ENCODE measurements around the gene MMEL1. TPM values are rescaled to one million over a fixed set of nuclear protein-coding genes. Genes with fewer than 3 reads are reported as not detected.

The MMEL1 gene
- total and polyA plus RNA-seq, 2 donors (not counting 3 experiments of a cell fraction or from before 2014, with no cell fraction given), result 1.1 to 1.2 TPM

GRCh38 chr1:2623571-2624337, 9.1 kb downstream of the MMEL1 start:
- no peaks in the 10 kb centered on the region for H4K20me1 ChIP-seq (replicated peaks; ENCODE audit: control insufficient read depth, extremely low read depth, insufficient read depth, low read length)
- FAIRE-seq (no peak), DNase-seq (ENCODE audit: low read depth, low spot score) (no peak)
- no peak overlapping the region for H3K9ac ChIP-seq (replicated peaks; ENCODE audit: extremely low read depth, insufficient read depth, low read length)
- no peaks in the 10 kb centered on the region for H3K9me1 ChIP-seq (replicated peaks; ENCODE audit: control insufficient read depth, extremely low read depth, insufficient read depth, low read length)
- dilution Hi-C loops (cut with MboI; ENCODE audit: extremely low pct_ligation_motif_present, low sequenced_read_pairs), result no loop called here
- no peaks in the 10 kb centered on the region for H3K79me2 ChIP-seq (ENCODE audit: control insufficient read depth, insufficient read depth, low read length)
- H3K4me1 ChIP-seq (ENCODE audit: control insufficient read depth, extremely low read depth, insufficient read depth, low read length), result no peaks in the 10 kb centered on the region
- intact Hi-C loops (cut with micrococcal nuclease), result no loop called here
- H3K4me3 ChIP-seq (replicated peaks in 1 of 3; ENCODE audit: insufficient read depth in 1 of 3, low read depth in 1 of 3, low read length in 3 of 3), result no peak overlapping the region
- ChIA-PET CTCF (no interaction called here), POLR2A (no interaction called here)
- H2AFZ ChIP-seq (ENCODE audit: low read depth, low read length), result no peak overlapping the region
- TF ChIP-seq JUN (IDR thresholded peaks at IDR 0.05; ENCODE audit: borderline replicate concordance, insufficient read depth, insufficient read length, low read depth) (no peak), GATA2 (IDR thresholded peaks at IDR 0.05; ENCODE audit: insufficient read depth, insufficient read length, low read depth, low read length) (no peak), POLR2AphosphoS5 (IDR thresholded peaks at IDR 0.05; ENCODE audit: insufficient read depth, low read depth, low read length) (no peak)
- TF ChIP-seq, protein P1, sequence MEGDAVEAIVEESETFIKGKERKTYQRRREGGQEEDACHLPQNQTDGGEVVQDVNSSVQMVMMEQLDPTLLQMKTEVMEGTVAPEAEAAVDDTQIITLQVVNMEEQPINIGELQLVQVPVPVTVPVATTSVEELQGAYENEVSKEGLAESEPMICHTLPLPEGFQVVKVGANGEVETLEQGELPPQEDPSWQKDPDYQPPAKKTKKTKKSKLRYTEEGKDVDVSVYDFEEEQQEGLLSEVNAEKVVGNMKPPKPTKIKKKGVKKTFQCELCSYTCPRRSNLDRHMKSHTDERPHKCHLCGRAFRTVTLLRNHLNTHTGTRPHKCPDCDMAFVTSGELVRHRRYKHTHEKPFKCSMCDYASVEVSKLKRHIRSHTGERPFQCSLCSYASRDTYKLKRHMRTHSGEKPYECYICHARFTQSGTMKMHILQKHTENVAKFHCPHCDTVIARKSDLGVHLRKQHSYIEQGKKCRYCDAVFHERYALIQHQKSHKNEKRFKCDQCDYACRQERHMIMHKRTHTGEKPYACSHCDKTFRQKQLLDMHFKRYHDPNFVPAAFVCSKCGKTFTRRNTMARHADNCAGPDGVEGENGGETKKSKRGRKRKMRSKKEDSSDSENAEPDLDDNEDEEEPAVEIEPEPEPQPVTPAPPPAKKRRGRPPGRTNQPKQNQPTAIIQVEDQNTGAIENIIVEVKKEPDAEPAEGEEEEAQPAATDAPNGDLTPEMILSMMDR (IDR thresholded peaks at IDR 0.05; ENCODE audit: extremely low read depth in 1 of 2, insufficient read depth in 1 of 2, low read depth in 1 of 2, low read length in 2 of 2), result no peak
- no TSS peak for BruUV-seq (replicated peaks)
- no peaks in the 10 kb centered on the region for H3K36me3 ChIP-seq (ENCODE audit: control insufficient read depth in 2 of 2, extremely low read depth in 1 of 2, insufficient read depth in 2 of 2, low read length in 2 of 2)
- H3K27me3 ChIP-seq (ENCODE audit: control insufficient read depth in 2 of 2, insufficient read depth in 2 of 2, low read length in 2 of 2), result peaks cover 6 to 8% of the 10 kb centered on the region in 2 experiments
- H3K27ac ChIP-seq (ENCODE audit: insufficient read depth, low read depth, low read length), result no peak overlapping the region
- H3K4me2 ChIP-seq (ENCODE audit: insufficient read depth, low read length), result no peak overlapping the region
- no peaks in the 10 kb centered on the region for H3K9me3 ChIP-seq (replicated peaks; ENCODE audit: control insufficient read depth, insufficient read depth, low read length)

Data from endothelial cell of umbilical vein (primary cell).